Mesenchymal stem cell (in vitro differentiated cells and primary cell): ENCODE results near the gene PTPRO.

Source experiments
- DNase-seq: peaks from one replicate; pipeline ENCODE4 v3.0.0-alpha.2; 2013
- H2AFZ ChIP-seq: one replicate; pipeline ENCODE4 v1.6.1; 2013; ENCODE audit warnings: low read depth, mild to moderate bottlenecking, control low read depth, inconsistent platforms, low read length, moderate library complexity
- H2AK5ac ChIP-seq: 2 replicates; pipeline ENCODE4 v1.6.1; 2013; ENCODE audit warnings: low read length, moderate library complexity, mild to moderate bottlenecking, inconsistent platforms; ENCODE audit not compliant: severe bottlenecking
- H2BK120ac ChIP-seq: one replicate; pipeline ENCODE4 v1.6.1; 2013; ENCODE audit warnings: low read depth, mild to moderate bottlenecking, inconsistent platforms, low read length, moderate library complexity
- H2BK12ac ChIP-seq, 2 experiments: one replicate each; pipeline ENCODE4 v1.6.1; 2013; ENCODE audit warnings: inconsistent platforms in 2 of 2, low read length in 2 of 2, mild to moderate bottlenecking in 2 of 2, moderate library complexity in 2 of 2, control low read depth in 1 of 2
- H2BK15ac ChIP-seq: one replicate; pipeline ENCODE4 v1.6.1; 2013; ENCODE audit warnings: mild to moderate bottlenecking, low read depth, inconsistent platforms; ENCODE audit not compliant: poor library complexity, severe bottlenecking
- H2BK5ac ChIP-seq: 2 replicates; pipeline ENCODE4 v1.6.1; 2013; ENCODE audit warnings: low read depth, mild to moderate bottlenecking, low read length, control low read depth, inconsistent platforms; ENCODE audit not compliant: poor library complexity, severe bottlenecking
- H3K14ac ChIP-seq, 2 experiments: one replicate each; pipeline ENCODE4 v1.6.1; 2013; ENCODE audit warnings: inconsistent platforms in 2 of 2, low read length in 2 of 2, control low read depth in 1 of 2, mild to moderate bottlenecking in 1 of 2, moderate library complexity in 1 of 2
- H3K18ac ChIP-seq, 2 experiments: one replicate each; pipeline ENCODE4 v1.6.1; 2013; ENCODE audit warnings: inconsistent platforms in 2 of 2, low read length in 2 of 2, control low read depth in 1 of 2, low read depth in 1 of 2, mild to moderate bottlenecking in 1 of 2
- H3K23ac ChIP-seq, 2 experiments: one replicate each; pipeline ENCODE4 v1.6.1; 2013; ENCODE audit warnings: inconsistent platforms in 2 of 2, low read length in 2 of 2, mild to moderate bottlenecking in 2 of 2, moderate library complexity in 2 of 2, control low read depth in 1 of 2
- H3K27ac ChIP-seq: 2 replicates; pipeline ENCODE4 v1.5.1; 2013; ENCODE audit warnings: mild to moderate bottlenecking, moderate library complexity, low read length, control low read depth, inconsistent platforms; ENCODE audit not compliant: poor library complexity, severe bottlenecking
- H3K27me3 ChIP-seq, 2 experiments: 2 replicates each; pipeline versions ENCODE4 v1.6.1 to v1.7.0; 2013; ENCODE audit warnings: low read length in 2 of 2, mild to moderate bottlenecking in 2 of 2, moderate library complexity in 2 of 2, control low read depth in 1 of 2, inconsistent platforms in 1 of 2; ENCODE audit not compliant: control insufficient read depth in 1 of 2, insufficient read depth in 1 of 2
- H3K36me3 ChIP-seq, 2 experiments: 2 replicates each; pipeline versions ENCODE4 v1.6.1 to v1.7.0; 2013; ENCODE audit warnings: low read length in 2 of 2, control low read depth in 1 of 2, inconsistent platforms in 1 of 2, low read depth in 1 of 2, mild to moderate bottlenecking in 1 of 2; ENCODE audit not compliant: insufficient read depth in 2 of 2, control insufficient read depth in 1 of 2
- H3K4ac ChIP-seq, 2 experiments: one replicate each; pipeline ENCODE4 v1.6.1; 2013; ENCODE audit warnings: inconsistent platforms in 2 of 2, low read length in 2 of 2, mild to moderate bottlenecking in 2 of 2, moderate library complexity in 2 of 2, control low read depth in 1 of 2, low read depth in 1 of 2
- H3K4me1 ChIP-seq: 2 replicates; pipeline ENCODE4 v1.6.1; 2013; ENCODE audit warnings: low read depth, low read length, control low read depth; ENCODE audit not compliant: control insufficient read depth, insufficient read depth
- H3K4me2 ChIP-seq: 2 replicates; pipeline ENCODE4 v1.6.1; 2013; ENCODE audit warnings: low read length, mild to moderate bottlenecking, inconsistent platforms; ENCODE audit not compliant: poor library complexity, severe bottlenecking
- H3K4me3 ChIP-seq, 2 experiments: 2 replicates each; pipeline versions ENCODE4 v1.5.1 to v1.7.0; 2013; ENCODE audit warnings: low read length in 2 of 2, mild to moderate bottlenecking in 2 of 2, control low read depth in 1 of 2, low read depth in 1 of 2; ENCODE audit not compliant: insufficient read depth in 1 of 2
- H3K79me1 ChIP-seq: replicated peaks from 2 replicates; pipeline ENCODE4 v1.6.1; 2013; ENCODE audit warnings: mild to moderate bottlenecking, control low read depth, low read length, inconsistent platforms; ENCODE audit not compliant: poor library complexity, severe bottlenecking
- H3K9ac ChIP-seq: 2 replicates; pipeline ENCODE4 v1.7.0; 2013; ENCODE audit warnings: mild to moderate bottlenecking, low read length, moderate library complexity
- H3K9me3 ChIP-seq: 2 replicates; pipeline ENCODE4 v1.7.0; 2013; ENCODE audit warnings: mild to moderate bottlenecking, low read length; ENCODE audit not compliant: control insufficient read depth
- H4K8ac ChIP-seq: one replicate; pipeline ENCODE4 v1.6.1; 2013; ENCODE audit warnings: inconsistent platforms, mild to moderate bottlenecking, low read length, moderate library complexity
- H4K91ac ChIP-seq: one replicate; pipeline ENCODE4 v1.6.1; 2013; ENCODE audit warnings: mild to moderate bottlenecking, low read length, inconsistent platforms
- WGBS: methylation state at CpG from one replicate; pipeline ENCODE4 v1.1.7; 2013; ENCODE audit warnings: mixed read lengths; 5-methylcytosine and 5-hydroxymethylcytosine counted together

PTPRO gene

DNA sequence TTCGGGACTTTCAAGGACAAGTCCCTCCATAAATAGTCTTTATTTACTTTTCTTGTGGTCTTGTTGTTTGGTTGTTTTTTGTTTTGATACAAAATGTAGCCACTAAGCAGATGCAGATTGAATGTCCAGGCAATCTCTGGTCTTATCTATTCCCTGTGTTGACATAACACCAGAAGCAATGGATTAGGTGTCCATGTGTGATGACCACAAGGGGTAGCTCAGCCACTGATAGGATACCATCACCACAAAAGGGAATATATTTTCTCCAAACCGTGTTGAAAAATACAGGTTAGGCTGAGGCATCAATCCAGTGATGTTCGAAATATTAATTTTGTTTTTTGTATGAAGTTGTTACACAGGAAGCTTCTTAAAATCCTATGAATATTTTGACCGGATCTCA is 270.6 kb downstream of the PTPRO start:
- Histone ChIP-seq H2BK120ac (no peak overlapping the region), H3K4me2 (no peak overlapping the region), H2BK12ac (no peak overlapping the region), H2BK5ac (no peak overlapping the region), H4K8ac (no peak overlapping the region), H2AFZ (no peak overlapping the region), H3K36me3 (no peaks in the 10 kb centered on the region), H4K91ac (no peak overlapping the region), H3K79me1 (no peaks in the 10 kb centered on the region), H3K27me3 (no peaks in the 10 kb centered on the region), H3K23ac (no peak overlapping the region), H3K14ac (no peak overlapping the region), H3K18ac (no peak overlapping the region), H3K9ac (no peak overlapping the region), H2AK5ac (no peak overlapping the region), H3K9me3 (no peaks in the 10 kb centered on the region), H3K4me1 (peaks cover 2% of the 10 kb centered on the region), H3K4me3 (no peak overlapping the region), H3K4ac (no peak overlapping the region), H3K27ac (no peak overlapping the region), H2BK15ac (no peak overlapping the region)
- no peak for DNase-seq
- 67% methylated on average over 1 of the region's 4 CpGs for WGBS

DNA sequence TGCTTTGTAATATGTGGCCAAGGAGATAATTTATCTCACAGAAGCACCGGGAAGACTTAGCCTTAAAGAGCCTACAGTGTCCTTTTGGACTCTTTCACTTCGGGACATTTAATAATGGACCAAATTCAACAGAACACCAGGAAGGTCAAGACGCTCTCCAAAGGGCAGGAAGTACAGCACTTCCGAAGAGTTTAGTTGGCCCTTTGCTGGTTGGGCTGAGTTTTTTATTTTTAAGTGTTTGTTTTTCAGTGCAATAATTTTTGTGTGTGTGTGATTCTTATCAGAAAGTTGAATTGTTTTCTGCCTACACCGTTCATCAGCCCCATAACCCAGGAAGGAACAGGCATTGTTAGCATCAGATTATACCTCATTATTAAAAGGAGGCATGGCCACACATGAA is 273.9 kb downstream of the PTPRO start:
- 12% methylated on average over 5 of the region's 5 CpGs for WGBS

DNA sequence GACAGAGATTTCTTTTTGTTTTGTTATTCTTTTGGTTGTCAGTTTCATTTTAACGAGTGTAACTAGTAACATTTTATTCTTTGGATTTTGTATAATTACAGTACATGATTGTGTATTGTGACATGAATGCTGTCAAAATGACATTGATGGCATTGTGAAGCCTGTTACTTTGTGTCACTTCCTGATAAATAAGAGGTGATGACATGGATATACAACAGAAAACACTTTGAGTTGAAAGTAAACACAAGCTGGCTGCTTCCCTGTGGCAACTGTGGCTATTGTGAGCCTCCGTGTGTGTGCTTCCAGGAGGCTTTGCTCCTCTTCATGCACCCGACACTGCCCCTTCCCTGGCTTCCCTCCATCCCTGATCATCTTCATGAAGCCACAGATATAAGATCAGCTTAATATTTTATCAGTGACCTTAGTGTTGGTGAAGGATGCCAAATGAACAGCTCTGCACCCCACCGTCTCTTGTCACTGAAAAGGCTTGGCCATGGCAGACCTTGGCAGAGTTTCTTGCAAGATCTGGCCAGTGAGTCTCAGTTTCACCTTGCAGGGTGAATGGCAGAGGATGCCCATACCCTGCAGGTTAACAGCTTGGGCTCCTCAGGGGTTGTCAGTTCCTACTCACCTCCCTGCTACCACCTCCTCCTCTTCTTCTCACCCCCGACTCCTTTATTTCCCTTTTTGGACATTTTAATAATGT is 275.0 kb downstream of the PTPRO start:
- Histone ChIP-seq H2BK5ac (no peak overlapping the region), H3K18ac (no peak overlapping the region), H3K9ac (no peak overlapping the region), H3K23ac (no peak overlapping the region), H3K4me3 (no peak overlapping the region), H2BK120ac (no peak overlapping the region), H3K27me3 (no peaks in the 10 kb centered on the region), H2BK15ac (no peak overlapping the region), H3K9me3 (no peaks in the 10 kb centered on the region), H3K4me2 (no peak overlapping the region), H2AK5ac (no peak overlapping the region), H3K36me3 (no peaks in the 10 kb centered on the region), H2AFZ (no peak overlapping the region), H4K8ac (no peak overlapping the region), H3K4ac (no peak overlapping the region), H2BK12ac (no peak overlapping the region), H4K91ac (no peak overlapping the region), H3K27ac (no peak overlapping the region), H3K79me1 (no peaks in the 10 kb centered on the region), H3K14ac (no peak overlapping the region), H3K4me1 (peaks cover 4% of the 10 kb centered on the region)
- DNase-seq, result no peak
- 97% methylated on average over 2 of the region's 5 CpGs for WGBS

More for the DNA sequence above, 273.9 kb downstream of the PTPRO start:
- no peaks in the 10 kb centered on the region for H3K79me1 ChIP-seq
- H3K36me3 ChIP-seq, result no peaks in the 10 kb centered on the region
- no peak overlapping the region for H3K14ac ChIP-seq
- H3K23ac ChIP-seq, result no peak overlapping the region
- H2BK5ac ChIP-seq, result no peak overlapping the region
- H4K8ac ChIP-seq, result no peak overlapping the region
- no peak overlapping the region for H3K4me3 ChIP-seq
- no peak overlapping the region for H3K4ac ChIP-seq
- H4K91ac ChIP-seq, result no peak overlapping the region
- H3K4me1 ChIP-seq, result no peaks in the 10 kb centered on the region
- H2BK120ac ChIP-seq, result no peak overlapping the region
- no peak overlapping the region for H2AFZ ChIP-seq
- no peak overlapping the region for H3K4me2 ChIP-seq
- no peak overlapping the region for H3K9ac ChIP-seq
- no peak overlapping the region for H2AK5ac ChIP-seq
- no peak overlapping the region for H2BK12ac ChIP-seq
- H3K27ac ChIP-seq, result no peak overlapping the region
- no peak overlapping the region for H2BK15ac ChIP-seq
- DNase-seq, result peak; percentile 28
- no peak overlapping the region for H3K18ac ChIP-seq
- H3K9me3 ChIP-seq, result no peaks in the 10 kb centered on the region
- H3K27me3 ChIP-seq, result no peaks in the 10 kb centered on the region

DNA sequence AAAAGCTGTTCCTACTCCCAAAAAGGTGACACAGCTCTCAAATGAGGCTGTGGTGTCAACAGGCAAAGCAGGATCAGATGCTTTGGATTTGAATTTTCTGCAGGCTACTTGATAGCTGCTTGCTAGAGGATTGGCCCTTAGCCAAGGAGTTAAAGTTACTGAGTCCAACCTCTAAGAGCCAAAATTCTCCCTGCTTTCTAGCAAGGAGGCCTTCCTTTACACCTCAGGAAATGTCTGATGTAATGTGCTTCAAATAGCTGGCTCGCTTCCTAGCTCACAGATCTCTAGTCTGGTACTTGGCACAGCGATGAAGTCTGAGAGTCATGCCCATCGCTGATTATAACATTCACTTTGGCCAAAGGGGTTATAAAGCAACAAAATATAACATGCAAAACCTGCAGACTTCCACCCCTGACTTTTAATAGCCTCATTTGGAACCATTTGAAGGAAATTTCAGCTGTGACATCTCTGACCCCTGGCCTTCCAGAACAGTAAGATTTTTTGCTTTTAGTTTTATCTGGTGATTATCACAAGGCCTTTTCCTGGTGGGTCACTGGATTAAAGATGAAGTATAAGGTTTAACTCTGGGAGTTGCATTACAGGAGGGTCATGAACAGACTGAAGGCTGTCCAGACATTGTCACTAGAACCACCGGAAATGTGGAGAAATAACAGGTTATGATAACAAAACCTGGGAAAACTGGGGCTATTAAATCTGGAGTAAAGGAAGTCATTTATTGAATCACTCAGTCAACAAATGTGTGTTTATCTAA is 277.1 kb downstream of the PTPRO start:
- no peak overlapping the region for H4K8ac ChIP-seq
- H3K27me3 ChIP-seq, result no peaks in the 10 kb centered on the region
- DNase-seq, result no peak
- H3K36me3 ChIP-seq, result no peaks in the 10 kb centered on the region
- H2BK15ac ChIP-seq, result no peak overlapping the region
- H4K91ac ChIP-seq, result no peak overlapping the region
- H3K4ac ChIP-seq, result no peak overlapping the region
- no peak overlapping the region for H3K4me3 ChIP-seq
- no peak overlapping the region for H2BK12ac ChIP-seq
- no peak overlapping the region for H2AFZ ChIP-seq
- no peak overlapping the region for H3K14ac ChIP-seq
- H3K18ac ChIP-seq, result no peak overlapping the region
- no peak overlapping the region for H2BK5ac ChIP-seq
- WGBS, result 94% methylated on average over 4 of the region's 4 CpGs
- peak overlapping the region; percentile 14 for H3K27ac ChIP-seq
- peaks cover 11% of the 10 kb centered on the region for H3K4me1 ChIP-seq
- no peak overlapping the region for H2AK5ac ChIP-seq
- no peak overlapping the region for H3K4me2 ChIP-seq
- H3K9me3 ChIP-seq, result no peaks in the 10 kb centered on the region
- H3K79me1 ChIP-seq, result no peaks in the 10 kb centered on the region
- no peak overlapping the region for H3K9ac ChIP-seq
- no peak overlapping the region for H2BK120ac ChIP-seq
- H3K23ac ChIP-seq, result no peak overlapping the region
